SK-N-SH (cell line): ENCODE measurements around the gene OGFOD2. TPM values are rescaled to one million over a fixed set of nuclear protein-coding genes. Genes with fewer than 3 reads are reported as not detected.

ENCODE experiments used
- CTCF ChIA-PET: fragments of 300-600, 350-600 bp; formaldehyde crosslinking; extraction: SDS; loops from one replicate; lab custom pipeline; 2021; lab: Yijun Ruan, JAX
- POLR2A ChIA-PET: fragments of 350-600 bp; sonication (Branson Sonifier 250); formaldehyde crosslinking; extraction: SDS; loops from one replicate; lab custom pipeline; 2020; ENCODE audit warnings: antibody characterized with exemption, inconsistent platforms; lab: Yijun Ruan, JAX
- DNase-seq: peaks from one replicate; pipeline ENCODE4 v3.0.0; 2012
- H2AFZ ChIP-seq: fragments of 200-600 bp; sonication (generic); 2 replicates; pipeline ENCODE4 v1.8.1; 2016; ENCODE audit warnings: antibody characterized with exemption, mild to moderate bottlenecking, low read depth
- H3F3A ChIP-seq: fragments of 200-600 bp; sonication (generic); replicated peaks from 2 replicates; pipeline ENCODE3; 2016; ENCODE audit warnings: antibody characterized with exemption, mild to moderate bottlenecking; ENCODE audit not compliant: insufficient read depth
- H3K27ac ChIP-seq, 2 experiments: fragments of 200-500 bp in 1 of 2; fragments of 200-600 bp in 1 of 2; sonication (Bioruptor generic) in 1 of 2; sonication (generic), shearing (Covaris generic) in 1 of 2; 2 replicates each; pipeline versions ENCODE4 v1.5.1 to v1.6.1; 2014 to 2016; ENCODE audit warnings: low read depth in 2 of 2, inconsistent platforms in 1 of 2, low read length in 1 of 2, mild to moderate bottlenecking in 1 of 2, mixed read lengths in 1 of 2
- H3K27me3 ChIP-seq: fragments of 200-600 bp; sonication (generic), shearing (Covaris generic); 2 replicates; pipeline ENCODE4 v1.6.1; 2016; ENCODE audit warnings: mixed run types; ENCODE audit not compliant: insufficient read depth
- H3K36me3 ChIP-seq, 2 experiments: fragments of 200-500 bp in 1 of 2; fragments of 200-600 bp in 1 of 2; sonication (Bioruptor generic) in 1 of 2; sonication (generic) in 1 of 2; replicated peaks in 1 of 2; 2 replicates each; pipeline versions ENCODE3 to v1.5.1; 2014 to 2016; ENCODE audit warnings: low read length in 1 of 2, mild to moderate bottlenecking in 1 of 2; ENCODE audit not compliant: insufficient read depth in 2 of 2, control insufficient read depth in 1 of 2
- H3K4me1 ChIP-seq, 2 experiments: fragments of 200-500 bp in 1 of 2; fragments of 200-600 bp in 1 of 2; sonication (Bioruptor generic) in 1 of 2; sonication (generic), shearing (Covaris generic) in 1 of 2; 2 replicates each; pipeline versions ENCODE4 v1.5.1 to v1.6.1; 2014 to 2016; ENCODE audit warnings: low read depth in 1 of 2, low read length in 1 of 2, mixed run types in 1 of 2; ENCODE audit not compliant: insufficient read depth in 2 of 2, control insufficient read depth in 1 of 2
- H3K4me2 ChIP-seq: fragments of 200-600 bp; sonication (generic), shearing (Covaris generic); 2 replicates; pipeline ENCODE4 v1.6.1; 2017; ENCODE audit warnings: mixed run types
- H3K4me3 ChIP-seq, 2 experiments: fragments of 200-500 bp in 1 of 2; fragments of 200-600 bp in 1 of 2; sonication (Bioruptor generic) in 1 of 2; sonication (generic), shearing (Covaris generic) in 1 of 2; 2 replicates each; pipeline versions ENCODE4 v1.5.1 to v1.8.1; 2014 to 2016; ENCODE audit warnings: low read depth in 2 of 2, inconsistent platforms in 1 of 2, low read length in 1 of 2, mild to moderate bottlenecking in 1 of 2, mixed read lengths in 1 of 2, moderate library complexity in 1 of 2
- H3K79me2 ChIP-seq: fragments of 200-600 bp; sonication (generic); 2 replicates; pipeline ENCODE4 v1.8.1; 2017; ENCODE audit warnings: mild to moderate bottlenecking; ENCODE audit not compliant: insufficient read depth
- H3K9ac ChIP-seq: fragments of 200-600 bp; sonication (generic); 2 replicates; pipeline ENCODE4 v1.6.1; 2017; ENCODE audit warnings: mixed run types
- H3K9me2 ChIP-seq: fragments of 200-600 bp; sonication (generic); 2 replicates; pipeline ENCODE4 v1.6.1; 2017; ENCODE audit warnings: mixed run types
- H3K9me3 ChIP-seq: fragments of 200-600 bp; sonication (generic); 2 replicates; pipeline ENCODE4 v1.6.1; 2017; ENCODE audit warnings: mixed run types, mild to moderate bottlenecking, moderate library complexity
- H4K20me1 ChIP-seq: fragments of 200-600 bp; sonication (generic); 2 replicates; pipeline ENCODE4 v1.6.1; 2017; ENCODE audit warnings: mild to moderate bottlenecking, mixed run types; ENCODE audit not compliant: insufficient read depth
- CHD2 ChIP-seq: fragments of 150-350 bp; IDR thresholded peaks from 2 replicates; pipeline ENCODE4 v1.6.1; 2018; ENCODE audit warnings: low read length; ENCODE audit not compliant: partially characterized antibody
- EZH2phosphoT487 ChIP-seq: fragments of 200-600 bp; sonication (generic); IDR thresholded peaks from 2 replicates; pipeline ENCODE4 v1.6.1; 2017; ENCODE audit warnings: low read depth, mixed run types, mild to moderate bottlenecking, antibody characterized with exemption, moderate library complexity, borderline replicate concordance
- FOXM1 ChIP-seq: IDR thresholded peaks from 2 replicates; pipeline ENCODE4 v1.4.0; 2012; ENCODE audit warnings: low read depth, mild to moderate bottlenecking
- GABPA ChIP-seq: IDR thresholded peaks from 2 replicates; pipeline ENCODE4 v1.4.0; 2012; ENCODE audit warnings: low read depth, mild to moderate bottlenecking
- GATA2 ChIP-seq: sonication (generic); formaldehyde crosslinking; IDR thresholded peaks from 2 replicates; pipeline ENCODE4 v1.5.0; 2020; ENCODE audit warnings: mild to moderate bottlenecking, missing genetic modification reagents
- MEF2A ChIP-seq: IDR thresholded peaks from 2 replicates; pipeline ENCODE4 v1.4.0; 2012; ENCODE audit warnings: low read depth, borderline replicate concordance
- NRF1 ChIP-seq: IDR thresholded peaks from 2 replicates; pipeline ENCODE4 v1.6.1; 2012; ENCODE audit warnings: low read depth, mild to moderate bottlenecking, low read length
- POLR2AphosphoS5 ChIP-seq: IDR thresholded peaks from 2 replicates; pipeline ENCODE4 v1.6.1; 2012; ENCODE audit warnings: low read depth, low read length
- RCOR1 ChIP-seq: fragments of 150-350 bp; IDR thresholded peaks from 2 replicates; pipeline ENCODE4 v1.6.1; 2017; ENCODE audit warnings: antibody characterized with exemption, low read length
- SMC3 ChIP-seq: IDR thresholded peaks from 2 replicates; pipeline ENCODE4 v1.6.1; 2012; ENCODE audit warnings: low read depth, low read length, improper control_type of control experiment
- TAF1 ChIP-seq: IDR thresholded peaks from 2 replicates; pipeline ENCODE4 v1.6.1; 2012; ENCODE audit warnings: low read depth, mild to moderate bottlenecking, low read length, moderate library complexity, borderline replicate concordance
- WGBS: methylation state at CpG from one replicate; pipeline ENCODE4 v1.1.6; 2017; ENCODE audit warnings: low lambda C conversion rate; 5-methylcytosine and 5-hydroxymethylcytosine counted together
- polyA plus RNA-seq, 3 experiments: library from polyadenylated mRNA; depleted of rRNA; stranded (reverse); fragments of >200 nt; gene quantifications; 2 replicates each; pipeline ENCODE4 v1.2.3, GENCODE V29; 2012
- TF ChIP-seq, protein P1 (sequence below): fragments of 200-600 bp; sonication (generic); IDR thresholded peaks from 2 replicates; pipeline ENCODE4 v1.6.1; 2017; ENCODE audit warnings: antibody characterized with exemption, mild to moderate bottlenecking, moderate library complexity
- TF ChIP-seq, protein P2 (sequence below): IDR thresholded peaks from 2 replicates; pipeline ENCODE4 v1.4.0; 2012; ENCODE audit warnings: low read depth, borderline replicate concordance
- TF ChIP-seq, protein P3 (sequence below): IDR thresholded peaks from 2 replicates; pipeline ENCODE4 v1.4.0; 2012; ENCODE audit warnings: low read depth

OGFOD2 gene
- polyA plus RNA-seq, 1 of the 3 experiments (the other 2 are of a cell fraction): 22.0 TPM

GRCh38 chr12:122998316-122998715 is 23.3 kb downstream of the OGFOD2 start:
- 96% methylated on average over 3 of the region's 4 CpGs for WGBS
- ChIA-PET POLR2A (no interaction called here), CTCF (no interaction called here)
- Histone ChIP-seq H3K9ac (no peak overlapping the region), H2AFZ (no peak overlapping the region), H3K79me2 (no peaks in the 10 kb centered on the region), H3K9me2 (no peaks in the 10 kb centered on the region), H3K4me2 (no peak overlapping the region), H3F3A (no peaks in the 10 kb centered on the region), H3K36me3 (no peaks in the 10 kb centered on the region), H4K20me1 (no peaks in the 10 kb centered on the region), H3K9me3 (no peaks in the 10 kb centered on the region), H3K4me1 (peaks cover 0 to 4% of the 10 kb centered on the region in 2 experiments; a peak in 1 of 4 replicates), H3K27me3 (no peaks in the 10 kb centered on the region), H3K27ac (no peak overlapping the region), H3K4me3 (no peak overlapping the region)
- no peak for DNase-seq
- TF ChIP-seq FOXM1 (no peak), NRF1 (no peak), POLR2AphosphoS5 (no peak), SMC3 (no peak), RCOR1 (no peak), EZH2phosphoT487 (no peak), CHD2 (no peak), TAF1 (no peak), MEF2A (no peak), GABPA (no peak)
- TF ChIP-seq, protein P1, sequence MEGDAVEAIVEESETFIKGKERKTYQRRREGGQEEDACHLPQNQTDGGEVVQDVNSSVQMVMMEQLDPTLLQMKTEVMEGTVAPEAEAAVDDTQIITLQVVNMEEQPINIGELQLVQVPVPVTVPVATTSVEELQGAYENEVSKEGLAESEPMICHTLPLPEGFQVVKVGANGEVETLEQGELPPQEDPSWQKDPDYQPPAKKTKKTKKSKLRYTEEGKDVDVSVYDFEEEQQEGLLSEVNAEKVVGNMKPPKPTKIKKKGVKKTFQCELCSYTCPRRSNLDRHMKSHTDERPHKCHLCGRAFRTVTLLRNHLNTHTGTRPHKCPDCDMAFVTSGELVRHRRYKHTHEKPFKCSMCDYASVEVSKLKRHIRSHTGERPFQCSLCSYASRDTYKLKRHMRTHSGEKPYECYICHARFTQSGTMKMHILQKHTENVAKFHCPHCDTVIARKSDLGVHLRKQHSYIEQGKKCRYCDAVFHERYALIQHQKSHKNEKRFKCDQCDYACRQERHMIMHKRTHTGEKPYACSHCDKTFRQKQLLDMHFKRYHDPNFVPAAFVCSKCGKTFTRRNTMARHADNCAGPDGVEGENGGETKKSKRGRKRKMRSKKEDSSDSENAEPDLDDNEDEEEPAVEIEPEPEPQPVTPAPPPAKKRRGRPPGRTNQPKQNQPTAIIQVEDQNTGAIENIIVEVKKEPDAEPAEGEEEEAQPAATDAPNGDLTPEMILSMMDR: no peak
- TF ChIP-seq, protein P2, sequence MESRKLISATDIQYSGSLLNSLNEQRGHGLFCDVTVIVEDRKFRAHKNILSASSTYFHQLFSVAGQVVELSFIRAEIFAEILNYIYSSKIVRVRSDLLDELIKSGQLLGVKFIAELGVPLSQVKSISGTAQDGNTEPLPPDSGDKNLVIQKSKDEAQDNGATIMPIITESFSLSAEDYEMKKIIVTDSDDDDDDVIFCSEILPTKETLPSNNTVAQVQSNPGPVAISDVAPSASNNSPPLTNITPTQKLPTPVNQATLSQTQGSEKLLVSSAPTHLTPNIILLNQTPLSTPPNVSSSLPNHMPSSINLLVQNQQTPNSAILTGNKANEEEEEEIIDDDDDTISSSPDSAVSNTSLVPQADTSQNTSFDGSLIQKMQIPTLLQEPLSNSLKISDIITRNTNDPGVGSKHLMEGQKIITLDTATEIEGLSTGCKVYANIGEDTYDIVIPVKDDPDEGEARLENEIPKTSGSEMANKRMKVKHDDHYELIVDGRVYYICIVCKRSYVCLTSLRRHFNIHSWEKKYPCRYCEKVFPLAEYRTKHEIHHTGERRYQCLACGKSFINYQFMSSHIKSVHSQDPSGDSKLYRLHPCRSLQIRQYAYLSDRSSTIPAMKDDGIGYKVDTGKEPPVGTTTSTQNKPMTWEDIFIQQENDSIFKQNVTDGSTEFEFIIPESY: no peak
- TF ChIP-seq, protein P3, sequence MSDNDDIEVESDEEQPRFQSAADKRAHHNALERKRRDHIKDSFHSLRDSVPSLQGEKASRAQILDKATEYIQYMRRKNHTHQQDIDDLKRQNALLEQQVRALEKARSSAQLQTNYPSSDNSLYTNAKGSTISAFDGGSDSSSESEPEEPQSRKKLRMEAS: no peak

DNA sequence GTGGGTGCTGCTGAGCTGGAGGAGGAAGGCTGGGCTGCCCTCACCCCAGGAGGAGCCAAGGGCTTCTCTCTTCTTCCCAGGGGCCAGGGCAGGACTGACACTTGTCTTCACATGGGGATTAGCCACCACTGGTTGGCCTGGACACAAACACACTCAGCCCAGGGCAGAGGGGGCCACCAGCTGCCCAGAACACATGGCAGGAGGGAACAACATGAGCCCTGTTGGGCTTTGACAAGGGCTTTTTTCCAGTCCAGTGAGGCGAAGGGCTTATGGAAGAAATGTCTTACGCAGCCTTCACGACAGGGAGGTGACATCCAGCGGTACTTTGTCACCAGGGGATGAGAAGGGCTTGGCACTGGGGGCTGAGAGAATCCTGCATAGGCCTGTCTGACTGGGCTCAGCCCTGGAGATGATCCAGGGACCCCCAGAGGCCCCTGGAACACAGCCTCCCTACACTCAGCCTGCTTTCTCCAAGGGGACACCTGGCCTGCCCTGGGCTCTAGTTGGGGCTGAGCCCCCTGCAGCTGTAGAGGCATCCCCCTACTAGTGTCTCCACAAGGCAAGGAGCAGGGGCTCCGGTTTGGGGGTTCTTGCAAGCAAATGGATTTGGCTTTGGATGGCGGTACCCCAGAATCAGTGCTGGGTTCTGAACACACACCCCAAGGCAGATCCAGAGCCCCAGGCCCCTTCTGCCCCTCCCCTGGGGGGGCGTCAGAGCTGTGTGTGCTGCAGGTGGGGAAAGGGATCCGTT is 24.3 kb downstream of the OGFOD2 start:
- 71% methylated on average over 5 of the region's 8 CpGs for whole genome bisulfite sequencing
- peaks cover 0 to 4% of the 10 kb centered on the region in 2 experiments; a peak in 1 of 4 replicates for H3K4me1 ChIP-seq
- CTCF ChIA-PET: interaction anchor here (1.3 kb wide), 1 partner anchor 239 kb away, joined by 4 read pairs; no protein-coding TSS in a partner anchor
- TF ChIP-seq GATA2 (CRISPR knock-in tag): no peak
- TF ChIP-seq, all 33 proteins: peak for 0
- H2AFZ ChIP-seq: no peak overlapping the region
- H4K20me1 ChIP-seq: no peaks in the 10 kb centered on the region
- H3K4me2 ChIP-seq: no peak overlapping the region
- no peaks in the 10 kb centered on the region for H3F3A ChIP-seq
- DNase-seq: no peak
- no peaks in the 10 kb centered on the region for H3K27me3 ChIP-seq
- H3K9me3 ChIP-seq: no peaks in the 10 kb centered on the region
- POLR2A ChIA-PET: no interaction called here
- no peaks in the 10 kb centered on the region for H3K36me3 ChIP-seq
- H3K9me2 ChIP-seq: no peaks in the 10 kb centered on the region
- no peaks in the 10 kb centered on the region for H3K79me2 ChIP-seq
- H3K9ac ChIP-seq: no peak overlapping the region
- no peak overlapping the region for H3K27ac ChIP-seq
- H3K4me3 ChIP-seq: no peak overlapping the region
